IMR-90 (cell line): ENCODE measurements around the gene MYO10. TPM values are rescaled to one million over a fixed set of nuclear protein-coding genes. Genes with fewer than 3 reads are reported as not detected.
A peak's percentile ranks its signal among the peaks of the same experiment; 100 is the strongest.

Experiments used
- ATAC-seq: fragments of 200-7000 bp; cut with Tn5 transposase; 2 replicates; pipeline ENCODE4 v1.9.1; 2020; ENCODE audit warnings: low read depth, mild to moderate bottlenecking, moderate library complexity
- BruUV-seq: library from RNA; stranded (reverse); fragments of 400-500 nt; replicated peaks from 2 replicates; lab custom pipeline; 2021; lab: Mats Ljungman, UMichigan
- CTCF ChIA-PET: fragments of 300-600 bp; formaldehyde crosslinking; extraction: SDS; loops from one replicate; lab custom pipeline; 2021; ENCODE audit warnings: antibody characterized with exemption; lab: Yijun Ruan, JAX
- POLR2A ChIA-PET: fragments of 300-600 bp; sonication (Branson Sonifier 250); formaldehyde crosslinking; loops from one replicate; lab custom pipeline; 2022; ENCODE audit warnings: antibody characterized with exemption; ENCODE audit not compliant: unreplicated experiment; lab: Charles Lee
- DNase-seq: peaks from one replicate; pipeline ENCODE4 v3.0.0; 2013
- H2AFZ ChIP-seq: replicated peaks from 2 replicates; pipeline ENCODE3; 2013; ENCODE audit warnings: low read length, mild to moderate bottlenecking; ENCODE audit not compliant: poor library complexity
- H2AK5ac ChIP-seq: 2 replicates; pipeline ENCODE4 v1.6.1; 2013; ENCODE audit warnings: low read depth, low read length, inconsistent platforms
- H2AK9ac ChIP-seq: replicated peaks from 2 replicates; pipeline ENCODE3; 2013; ENCODE audit warnings: mild to moderate bottlenecking, low read depth, low read length, moderate library complexity; ENCODE audit not compliant: poor library complexity
- H2BK120ac ChIP-seq: 2 replicates; pipeline ENCODE4 v1.6.1; 2013; ENCODE audit warnings: low read depth, low read length, inconsistent platforms
- H2BK15ac ChIP-seq: 3 replicates; pipeline ENCODE4 v1.6.1; 2013; ENCODE audit warnings: low read depth, low read length, inconsistent platforms
- H2BK20ac ChIP-seq: 2 replicates; pipeline ENCODE4 v1.6.1; 2013; ENCODE audit warnings: low read depth, mild to moderate bottlenecking, inconsistent platforms, low read length, moderate library complexity
- H2BK5ac ChIP-seq: 2 replicates; pipeline ENCODE4 v1.6.1; 2013; ENCODE audit warnings: mild to moderate bottlenecking, low read depth, low read length, inconsistent platforms; ENCODE audit not compliant: poor library complexity, severe bottlenecking
- H3K14ac ChIP-seq: replicated peaks from 2 replicates; pipeline ENCODE4 v1.6.1; 2013; ENCODE audit warnings: low read depth, low read length, inconsistent platforms
- H3K18ac ChIP-seq: 2 replicates; pipeline ENCODE4 v1.6.1; 2013; ENCODE audit warnings: low read depth, low read length, control low read depth
- H3K23ac ChIP-seq: 2 replicates; pipeline ENCODE4 v1.6.1; 2013; ENCODE audit warnings: low read depth, low read length, inconsistent platforms
- H3K27ac ChIP-seq: 2 replicates; pipeline ENCODE4 v1.5.1; 2013; ENCODE audit warnings: mild to moderate bottlenecking, control low read depth, low read length; ENCODE audit not compliant: insufficient read depth
- H3K27me3 ChIP-seq: 2 replicates; pipeline ENCODE4 v1.6.1; 2013; ENCODE audit warnings: low read length; ENCODE audit not compliant: control insufficient read depth, insufficient read depth
- H3K36me3 ChIP-seq: 2 replicates; pipeline ENCODE4 v1.6.1; 2013; ENCODE audit warnings: low read length, mixed read lengths; ENCODE audit not compliant: control insufficient read depth, insufficient read depth
- H3K4ac ChIP-seq: 2 replicates; pipeline ENCODE4 v1.6.1; 2013; ENCODE audit warnings: low read depth, low read length, inconsistent platforms
- H3K4me1 ChIP-seq: 2 replicates; pipeline ENCODE4 v1.6.1; 2013; ENCODE audit warnings: low read length, mixed read lengths; ENCODE audit not compliant: control insufficient read depth, insufficient read depth
- H3K4me2 ChIP-seq: 2 replicates; pipeline ENCODE4 v1.6.1; 2013; ENCODE audit warnings: low read depth, mild to moderate bottlenecking, control low read depth, low read length, moderate library complexity
- H3K4me3 ChIP-seq: 2 replicates; pipeline ENCODE4 v1.5.1; 2013; ENCODE audit warnings: low read depth, mild to moderate bottlenecking, control low read depth, low read length, moderate library complexity; ENCODE audit not compliant: insufficient read depth
- H3K56ac ChIP-seq: 2 replicates; pipeline ENCODE4 v1.6.1; 2013; ENCODE audit warnings: low read length, inconsistent platforms; ENCODE audit not compliant: insufficient read depth; ENCODE audit errors: extremely low read depth
- H3K79me1 ChIP-seq, 2 experiments: 2 replicates each; pipeline ENCODE4 v1.6.1; 2013; ENCODE audit warnings: low read length in 2 of 2, inconsistent platforms in 1 of 2, low read depth in 1 of 2
- H3K9ac ChIP-seq: 2 replicates; pipeline ENCODE4 v1.6.1; 2013; ENCODE audit warnings: low read depth, low read length, control low read depth
- H3K9me1 ChIP-seq: 2 replicates; pipeline ENCODE4 v1.6.1; 2013; ENCODE audit warnings: low read length, inconsistent platforms; ENCODE audit not compliant: insufficient read depth
- H3K9me3 ChIP-seq: 2 replicates; pipeline ENCODE4 v1.6.1; 2013; ENCODE audit warnings: low read length; ENCODE audit not compliant: control insufficient read depth, insufficient read depth
- H4K20me1 ChIP-seq: 2 replicates; pipeline ENCODE4 v1.6.1; 2013; ENCODE audit warnings: low read length, inconsistent platforms; ENCODE audit not compliant: insufficient read depth
- H4K5ac ChIP-seq: 2 replicates; pipeline ENCODE4 v1.6.1; 2013; ENCODE audit warnings: mild to moderate bottlenecking, low read depth, low read length, control low read depth
- H4K8ac ChIP-seq, 2 experiments: 2 replicates each; pipeline ENCODE4 v1.6.1; 2013; ENCODE audit warnings: low read depth in 2 of 2, low read length in 2 of 2, control low read depth in 1 of 2, inconsistent platforms in 1 of 2
- H4K91ac ChIP-seq: 2 replicates; pipeline ENCODE4 v1.6.1; 2013; ENCODE audit warnings: low read depth, low read length, inconsistent platforms; ENCODE audit not compliant: insufficient read depth
- CEBPB ChIP-seq: IDR thresholded peaks from 2 replicates; pipeline ENCODE4 v1.6.1; 2012; ENCODE audit warnings: low read depth, low read length, improper control_type of control experiment
- WGBS, 2 experiments: methylation state at CpG; one replicate each; pipeline versions ENCODE4 v1.1.5 to v1.1.7; 2013; ENCODE audit warnings: missing lambda C conversion rate in 2 of 2; ENCODE audit not compliant: insufficient read length in 1 of 2; ENCODE audit errors: extremely low coverage in 2 of 2; 5-methylcytosine and 5-hydroxymethylcytosine counted together
- dilution Hi-C: fragments of 300-500 bp; cut with HindIII; formaldehyde crosslinking; loops from one replicate; pipeline ENCODE4 v1.14.3; 2018; ENCODE audit warnings: low sequenced_read_pairs; ENCODE audit not compliant: unreplicated experiment
- in situ Hi-C: fragments of 300-500 bp; cut with MboI; formaldehyde crosslinking; loops from 3 replicates; pipeline ENCODE4 v1.14.3; 2019; ENCODE audit warnings: low sequenced_read_pairs, inconsistent platforms, mixed read lengths
- intact Hi-C: fragments of 100-400 bp; cut with micrococcal nuclease; formaldehyde crosslinking; loops from 2 replicates; pipeline ENCODE4 v1.10.0; 2022
- polyA plus RNA-seq, 3 experiments: library from polyadenylated mRNA; depleted of rRNA; stranded (reverse); fragments of >200 nt; gene quantifications; 2 replicates each; pipeline ENCODE4 v1.2.3, GENCODE V29; 2012; ENCODE audit warnings: low replicate concordance in 1 of 3
- total RNA-seq: library from RNA; depleted of rRNA; stranded (reverse); fragments of >200 nt; gene quantifications from 2 replicates; pipeline ENCODE4 v1.2.3, GENCODE V29; 2012
- TF ChIP-seq, protein P1 (sequence below): fragments of 150-350 bp; IDR thresholded peaks from 2 replicates; pipeline ENCODE4 v1.6.1; 2017; ENCODE audit warnings: mild to moderate bottlenecking, antibody characterized with exemption, low read length, low read depth
- TF ChIP-seq, protein P2 (sequence below): conservative IDR thresholded peaks from 2 replicates; pipeline ENCODE4 v1.5.1; 2012; ENCODE audit warnings: mild to moderate bottlenecking, low read depth, low read length, improper control_type of control experiment

The MYO10 gene
- total and polyA plus RNA-seq, 2 of the 4 experiments (the other 2 are of a cell fraction): 39.9 to 115 TPM

DNA sequence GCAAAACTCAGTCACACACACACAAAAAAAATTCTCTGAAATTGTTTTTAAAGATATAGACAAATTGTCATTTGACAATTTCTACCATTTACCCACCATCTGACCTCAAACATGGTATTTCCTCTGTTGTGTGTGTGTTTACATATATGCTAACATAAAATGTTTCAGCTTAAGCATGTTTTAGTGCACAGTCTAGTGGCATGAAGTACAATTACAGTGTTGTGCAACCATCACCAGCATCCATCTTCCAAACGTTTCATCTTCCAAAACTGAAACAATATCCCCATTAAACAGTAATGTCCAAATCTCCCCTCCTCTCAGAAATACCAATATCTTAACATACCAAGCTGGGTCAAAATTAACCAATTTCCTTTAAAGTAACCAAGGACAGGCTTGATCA lies 65.2 kb downstream of the MYO10 start:
- no peak overlapping the region for H2BK15ac ChIP-seq
- in situ Hi-C loops: no loop called here
- no peak for DNase-seq
- no TSS peak for BruUV-seq
- H3K79me1 ChIP-seq: peaks cover 13 to 75% of the 10 kb centered on the region in 2 experiments
- ATAC-seq: no peak
- H3K56ac ChIP-seq: no peak overlapping the region
- peaks cover 95% of the 10 kb centered on the region for H4K20me1 ChIP-seq
- H4K8ac ChIP-seq: no peak overlapping the region
- H3K4me3 ChIP-seq: no peak overlapping the region
- dilution Hi-C loops: no loop called here
- H2BK20ac ChIP-seq: no peak overlapping the region
- H4K91ac ChIP-seq: no peak overlapping the region
- peak overlapping the region; percentile 48; the same call in 1 of the 2 replicates for H3K27ac ChIP-seq
- peaks cover 18% of the 10 kb centered on the region for H3K9me1 ChIP-seq
- H3K23ac ChIP-seq: no peak overlapping the region
- no peak overlapping the region for H3K4ac ChIP-seq
- no peak overlapping the region for H4K5ac ChIP-seq
- H3K9ac ChIP-seq: no peak overlapping the region
- no peak overlapping the region for H2BK120ac ChIP-seq
- no peak overlapping the region for H2AFZ ChIP-seq
- H2BK5ac ChIP-seq: no peak overlapping the region
- WGBS, 2 experiments: 0% methylated on average over 1 of the region's 1 CpG; no CpG with 5 or more reads in 1 of the 2 experiments
- TF ChIP-seq, protein P1, sequence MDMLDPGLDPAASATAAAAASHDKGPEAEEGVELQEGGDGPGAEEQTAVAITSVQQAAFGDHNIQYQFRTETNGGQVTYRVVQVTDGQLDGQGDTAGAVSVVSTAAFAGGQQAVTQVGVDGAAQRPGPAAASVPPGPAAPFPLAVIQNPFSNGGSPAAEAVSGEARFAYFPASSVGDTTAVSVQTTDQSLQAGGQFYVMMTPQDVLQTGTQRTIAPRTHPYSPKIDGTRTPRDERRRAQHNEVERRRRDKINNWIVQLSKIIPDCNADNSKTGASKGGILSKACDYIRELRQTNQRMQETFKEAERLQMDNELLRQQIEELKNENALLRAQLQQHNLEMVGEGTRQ: no peak
- TF ChIP-seq, protein P2, sequence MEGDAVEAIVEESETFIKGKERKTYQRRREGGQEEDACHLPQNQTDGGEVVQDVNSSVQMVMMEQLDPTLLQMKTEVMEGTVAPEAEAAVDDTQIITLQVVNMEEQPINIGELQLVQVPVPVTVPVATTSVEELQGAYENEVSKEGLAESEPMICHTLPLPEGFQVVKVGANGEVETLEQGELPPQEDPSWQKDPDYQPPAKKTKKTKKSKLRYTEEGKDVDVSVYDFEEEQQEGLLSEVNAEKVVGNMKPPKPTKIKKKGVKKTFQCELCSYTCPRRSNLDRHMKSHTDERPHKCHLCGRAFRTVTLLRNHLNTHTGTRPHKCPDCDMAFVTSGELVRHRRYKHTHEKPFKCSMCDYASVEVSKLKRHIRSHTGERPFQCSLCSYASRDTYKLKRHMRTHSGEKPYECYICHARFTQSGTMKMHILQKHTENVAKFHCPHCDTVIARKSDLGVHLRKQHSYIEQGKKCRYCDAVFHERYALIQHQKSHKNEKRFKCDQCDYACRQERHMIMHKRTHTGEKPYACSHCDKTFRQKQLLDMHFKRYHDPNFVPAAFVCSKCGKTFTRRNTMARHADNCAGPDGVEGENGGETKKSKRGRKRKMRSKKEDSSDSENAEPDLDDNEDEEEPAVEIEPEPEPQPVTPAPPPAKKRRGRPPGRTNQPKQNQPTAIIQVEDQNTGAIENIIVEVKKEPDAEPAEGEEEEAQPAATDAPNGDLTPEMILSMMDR: 0 out of 2 replicates have a peak, but pooled peaks have one; percentile 5
- peak; percentile 86 for TF ChIP-seq CEBPB
- H3K14ac ChIP-seq: no peak overlapping the region
- ChIA-PET POLR2A (interaction anchor here (0.5 kb wide), 1 partner anchor 249 kb away, joined by 4 read pairs; no protein-coding TSS in a partner anchor), CTCF (no interaction called here)
- intact Hi-C loops: no loop called here
- no peak overlapping the region for H2AK9ac ChIP-seq
- peaks cover 13% of the 10 kb centered on the region for H3K36me3 ChIP-seq
- no peaks in the 10 kb centered on the region for H3K9me3 ChIP-seq
- peaks cover 20% of the 10 kb centered on the region for H3K4me1 ChIP-seq
- H3K27me3 ChIP-seq: no peaks in the 10 kb centered on the region
- no peak overlapping the region; the same call in 1 of the 2 replicates for H3K18ac ChIP-seq
- H2AK5ac ChIP-seq: no peak overlapping the region
- no peak overlapping the region for H3K4me2 ChIP-seq
